Naive thymus-derived CD8-positive, alpha-beta T cell (primary cell): Measurements from ENCODE around the gene ERC2. TPM values are rescaled to one million over a fixed set of nuclear protein-coding genes. Genes with fewer than 3 reads are reported as not detected.

Source experiments
- ATAC-seq, 2 donors: fragments of 150-1000 bp; cut with Tn5 transposase in 1 of 2; sonication (Bioruptor Pico), chemical (Tn5 transposase) in 1 of 2; 1 replicate in 1 of 2; 2 replicates in 1 of 2; pipeline ENCODE4 v1.10.0; 2021; ENCODE audit warnings: mild to moderate bottlenecking in 2 of 2, moderate library complexity in 2 of 2
- POLR2A ChIA-PET: fragments of 350-600 bp; sonication (Branson Sonifier 250); formaldehyde crosslinking; loops from one replicate; lab custom pipeline; 2021; ENCODE audit warnings: antibody characterized with exemption; lab: Charles Lee
- DNase-seq, 10 donors: peaks; one replicate each; pipeline versions ENCODE4 v3.0.0 to v3.0.0-alpha.2; 2020 to 2022
- H3K27ac Mint-ChIP-seq, 10 donors: one replicate each; pipeline ENCODE4 v1.8.0; 2020 to 2022; ENCODE audit warnings: mild to moderate bottlenecking in 10 of 10, mixed read lengths in 10 of 10, moderate library complexity in 4 of 10, inconsistent platforms in 1 of 10
- H3K27me3 Mint-ChIP-seq, 5 donors: one replicate each; pipeline ENCODE4 v1.8.0; 2021 to 2022; ENCODE audit warnings: mixed read lengths in 5 of 5
- H3K36me3 Mint-ChIP-seq, 3 donors: one replicate each; pipeline ENCODE4 v1.8.0; 2020 to 2022; ENCODE audit warnings: mixed read lengths in 3 of 3, mild to moderate bottlenecking in 2 of 3, inconsistent platforms in 1 of 3
- H3K4me1 Mint-ChIP-seq, 4 donors: one replicate each; pipeline ENCODE4 v1.8.0; 2021 to 2022; ENCODE audit warnings: mixed read lengths in 4 of 4
- H3K4me3 Mint-ChIP-seq, 10 donors: one replicate each; pipeline ENCODE4 v1.8.0; 2020 to 2022; ENCODE audit warnings: mild to moderate bottlenecking in 10 of 10, mixed read lengths in 10 of 10, moderate library complexity in 6 of 10, inconsistent platforms in 1 of 10
- H3K9me3 Mint-ChIP-seq, 9 donors: one replicate each; pipeline ENCODE4 v1.8.0; 2020 to 2022; ENCODE audit warnings: mixed read lengths in 9 of 9, mild to moderate bottlenecking in 3 of 9, inconsistent platforms in 1 of 9, moderate library complexity in 1 of 9
- polyA plus RNA-seq, 3 donors: library from polyadenylated mRNA; unstranded; fragments of 300-500 nt; fragmentation: Illumina TruSeq; gene quantifications; one replicate each; pipeline ENCODE4 v1.2.3, GENCODE V29; 2021
- total RNA-seq, 8 experiments: library from RNA in 2 of 8; stranded (reverse) in 2 of 8; gene quantifications; one replicate each; pipeline ENCODE4 v1.2.3 and lab custom pipeline; 2021 to 2026

ERC2 gene
- total and polyA plus RNA-seq, 5 experiments from 2014 or later = 0.05 to 0.29 TPM; not detected in 3

GRCh38 chr3:55766753-55767152, 701.5 kb downstream of the ERC2 start:
- POLR2A ChIA-PET = no interaction called here
- no peak for ATAC-seq
- H3K27me3 Mint-ChIP-seq = peaks cover 0 to 10% (median 2%) of the 10 kb centered on the region in 5 donors
- H3K27ac Mint-ChIP-seq = no peak overlapping the region
- DNase-seq = no peak
- peaks cover 0 to 4% (median 0%) of the 10 kb centered on the region in 9 donors for H3K9me3 Mint-ChIP-seq
- no peaks in the 10 kb centered on the region for H3K36me3 Mint-ChIP-seq
- H3K4me1 Mint-ChIP-seq = peaks cover 0 to 1% (median 0%) of the 10 kb centered on the region in 4 donors
- no peak overlapping the region for H3K4me3 Mint-ChIP-seq

GRCh38 chr3:55765906-55766701, 702.2 kb downstream of the ERC2 start:
- H3K36me3 Mint-ChIP-seq = no peaks in the 10 kb centered on the region
- POLR2A ChIA-PET = no interaction called here
- peaks cover 0 to 10% (median 2%) of the 10 kb centered on the region in 5 donors for H3K27me3 Mint-ChIP-seq
- H3K27ac Mint-ChIP-seq = no peak overlapping the region
- H3K4me3 Mint-ChIP-seq = no peak overlapping the region
- peaks cover 0 to 4% (median 0%) of the 10 kb centered on the region in 9 donors for H3K9me3 Mint-ChIP-seq
- DNase-seq (no peak), ATAC-seq (no peak)
- H3K4me1 Mint-ChIP-seq = peaks cover 0 to 1% (median 0%) of the 10 kb centered on the region in 4 donors

- H3K36me3 Mint-ChIP-seq = no peaks in the 10 kb centered on the region
- peak overlapping the region in 1 of 10 donors; percentile 35 for H3K27ac Mint-ChIP-seq
- ATAC-seq = no peak
- H3K4me3 Mint-ChIP-seq = no peak overlapping the region
- POLR2A ChIA-PET = no interaction called here
- H3K9me3 Mint-ChIP-seq = peaks cover 0 to 7% (median 0%) of the 10 kb centered on the region in 9 donors
- no peak for DNase-seq
- peaks cover 0 to 1% (median 0%) of the 10 kb centered on the region in 4 donors for H3K4me1 Mint-ChIP-seq
- H3K27me3 Mint-ChIP-seq = peaks cover 0 to 10% (median 2%) of the 10 kb centered on the region in 5 donors
Observed at GRCh38 chr3:55765398-55765797, 702.9 kb downstream of the ERC2 start.

GRCh38 chr3:55756976-55757375, 711.3 kb downstream of the ERC2 start:
- ATAC-seq (no peak), DNase-seq (no peak)
- Mint-ChIP-seq H3K9me3 (peaks cover 0 to 9% (median 3%) of the 10 kb centered on the region in 9 donors), H3K4me3 (no peak overlapping the region), H3K4me1 (peaks cover 0 to 1% (median 0%) of the 10 kb centered on the region in 4 donors), H3K27me3 (peaks cover 0 to 8% (median 2%) of the 10 kb centered on the region in 5 donors), H3K27ac (no peak overlapping the region), H3K36me3 (no peaks in the 10 kb centered on the region)
- POLR2A ChIA-PET = no interaction called here

- Mint-ChIP-seq H3K9me3 (peaks cover 0 to 8% (median 0%) of the 10 kb centered on the region in 9 donors), H3K36me3 (no peaks in the 10 kb centered on the region), H3K4me3 (no peak overlapping the region), H3K4me1 (no peaks in the 10 kb centered on the region), H3K27ac (no peak overlapping the region), H3K27me3 (peaks cover 0 to 13% (median 2%) of the 10 kb centered on the region in 5 donors)
- POLR2A ChIA-PET = no interaction called here
- no peak for ATAC-seq
- DNase-seq = no peak
Observed at GRCh38 chr3:55755516-55756205, 712.6 kb downstream of the ERC2 start.

GRCh38 chr3:55752911-55753310, 715.4 kb downstream of the ERC2 start:
- peaks cover 0 to 8% (median 0%) of the 10 kb centered on the region in 9 donors for H3K9me3 Mint-ChIP-seq
- POLR2A ChIA-PET = no interaction called here
- H3K27ac Mint-ChIP-seq = no peak overlapping the region
- no peaks in the 10 kb centered on the region for H3K36me3 Mint-ChIP-seq
- no peak for ATAC-seq
- H3K4me1 Mint-ChIP-seq = no peaks in the 10 kb centered on the region
- H3K4me3 Mint-ChIP-seq = no peak overlapping the region
- H3K27me3 Mint-ChIP-seq = peaks cover 0 to 10% (median 2%) of the 10 kb centered on the region in 5 donors
- DNase-seq = no peak

GRCh38 chr3:55751730-55752129, 716.5 kb downstream of the ERC2 start:
- Mint-ChIP-seq H3K9me3 (peaks cover 0 to 8% (median 0%) of the 10 kb centered on the region in 9 donors), H3K27me3 (peaks cover 0 to 10% (median 2%) of the 10 kb centered on the region in 5 donors), H3K36me3 (no peaks in the 10 kb centered on the region), H3K4me3 (no peak overlapping the region), H3K27ac (no peak overlapping the region), H3K4me1 (no peaks in the 10 kb centered on the region)
- ATAC-seq (no peak), DNase-seq (no peak)
- POLR2A ChIA-PET = no interaction called here

GRCh38 chr3:55750525-55750924, 717.7 kb downstream of the ERC2 start:
- no peak overlapping the region for H3K27ac Mint-ChIP-seq
- no peak for ATAC-seq
- H3K9me3 Mint-ChIP-seq = peaks cover 0 to 8% (median 0%) of the 10 kb centered on the region in 9 donors
- no peak for DNase-seq
- no peaks in the 10 kb centered on the region for H3K36me3 Mint-ChIP-seq
- H3K4me3 Mint-ChIP-seq = no peak overlapping the region
- POLR2A ChIA-PET = no interaction called here
- H3K4me1 Mint-ChIP-seq = no peaks in the 10 kb centered on the region
- peaks cover 0 to 12% (median 4%) of the 10 kb centered on the region in 5 donors for H3K27me3 Mint-ChIP-seq

- no peak overlapping the region for H3K4me3 Mint-ChIP-seq
- DNase-seq (no peak), ATAC-seq (no peak)
- H3K4me1 Mint-ChIP-seq = no peaks in the 10 kb centered on the region
- H3K9me3 Mint-ChIP-seq = peaks cover 0 to 3% (median 0%) of the 10 kb centered on the region in 9 donors
- no peak overlapping the region for H3K27ac Mint-ChIP-seq
- peaks cover 0 to 12% (median 4%) of the 10 kb centered on the region in 5 donors for H3K27me3 Mint-ChIP-seq
- POLR2A ChIA-PET = no interaction called here
- H3K36me3 Mint-ChIP-seq = no peaks in the 10 kb centered on the region
Observed at GRCh38 chr3:55749036-55749435, 719.2 kb downstream of the ERC2 start.

GRCh38 chr3:55746808-55747413, 721.4 kb downstream of the ERC2 start:
- Mint-ChIP-seq H3K27ac (no peak overlapping the region), H3K27me3 (peaks cover 0 to 9% (median 2%) of the 10 kb centered on the region in 5 donors), H3K4me1 (no peaks in the 10 kb centered on the region), H3K9me3 (peaks cover 0 to 3% (median 0%) of the 10 kb centered on the region in 9 donors), H3K4me3 (no peak overlapping the region), H3K36me3 (no peaks in the 10 kb centered on the region)
- DNase-seq (no peak), ATAC-seq (no peak)
- POLR2A ChIA-PET = no interaction called here

- no peak overlapping the region for H3K27ac Mint-ChIP-seq
- ATAC-seq (no peak), DNase-seq (no peak)
- H3K4me3 Mint-ChIP-seq = no peak overlapping the region
- POLR2A ChIA-PET = no interaction called here
- peaks cover 0 to 8% (median 0%) of the 10 kb centered on the region in 9 donors for H3K9me3 Mint-ChIP-seq
- H3K27me3 Mint-ChIP-seq = peaks cover 0 to 8% (median 2%) of the 10 kb centered on the region in 5 donors
- no peaks in the 10 kb centered on the region for H3K4me1 Mint-ChIP-seq
- no peaks in the 10 kb centered on the region for H3K36me3 Mint-ChIP-seq
Observed at GRCh38 chr3:55742832-55743136, 725.5 kb downstream of the ERC2 start.

- Mint-ChIP-seq H3K4me3 (no peak overlapping the region), H3K27ac (no peak overlapping the region), H3K9me3 (peaks cover 0 to 8% (median 0%) of the 10 kb centered on the region in 9 donors), H3K27me3 (peaks cover 0 to 8% (median 2%) of the 10 kb centered on the region in 5 donors), H3K36me3 (no peaks in the 10 kb centered on the region), H3K4me1 (no peaks in the 10 kb centered on the region)
- DNase-seq = no peak
- no peak for ATAC-seq
- POLR2A ChIA-PET = no interaction called here
Observed at GRCh38 chr3:55742022-55742831, 726.0 kb downstream of the ERC2 start.
